Measurements from ENCODE around the gene CDY2A. TPM values are rescaled to one million over a fixed set of nuclear protein-coding genes. Genes with fewer than 3 reads are reported as not detected.
"Not testable (repeated sequence)": the region's sequence is repeated elsewhere in the genome, so short reads cannot be mapped to it uniquely, and the experiment has no call there.

CDY2A gene, protein sequence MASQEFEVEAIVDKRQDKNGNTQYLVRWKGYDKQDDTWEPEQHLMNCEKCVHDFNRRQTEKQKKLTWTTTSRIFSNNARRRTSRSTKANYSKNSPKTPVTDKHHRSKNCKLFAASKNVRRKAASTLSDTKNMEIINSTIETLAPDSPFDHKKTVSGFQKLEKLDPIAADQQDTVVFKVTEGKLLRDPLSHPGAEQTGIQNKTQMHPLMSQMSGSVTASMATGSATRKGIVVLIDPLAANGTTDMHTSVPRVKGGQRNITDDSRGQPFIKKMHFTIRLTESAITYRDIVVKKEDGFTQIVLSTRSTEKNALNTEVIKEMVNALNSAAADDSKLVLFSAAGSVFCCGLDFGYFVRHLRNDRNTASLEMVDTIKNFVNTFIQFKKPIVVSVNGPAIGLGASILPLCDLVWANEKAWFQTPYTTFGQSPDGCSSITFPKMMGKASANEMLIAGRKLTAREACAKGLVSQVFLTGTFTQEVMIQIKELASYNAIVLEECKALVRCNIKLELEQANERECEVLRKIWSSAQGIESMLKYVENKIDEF
- total RNA-seq: not detected
- not detected for total RNA-seq (2013)
- 0 reads per million in 29 experiments for total RNA-seq

DNA sequence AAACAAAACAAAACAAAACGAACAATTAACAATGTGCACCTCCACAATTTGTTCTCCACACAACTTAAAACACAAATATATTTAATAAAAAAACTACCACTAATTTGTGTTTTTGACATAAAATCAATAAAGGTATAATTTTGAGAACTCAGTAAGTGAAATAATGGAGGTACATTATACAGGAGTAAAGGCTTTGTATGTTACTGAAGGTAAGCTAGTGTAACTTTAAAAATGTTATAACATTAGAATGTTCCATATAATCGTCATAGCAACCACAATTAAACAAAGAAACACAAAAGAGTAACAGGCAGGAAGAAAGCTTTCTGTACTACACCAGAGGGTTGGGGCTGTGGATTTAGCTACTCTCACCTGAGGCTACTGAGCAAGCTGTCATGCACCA is at the start of gene CDY2A:
Gene CDY2A, plus strand, starts transcription at position 301 of the 400 bp plus-strand sequence. CDS start 328 bp downstream, outside the sequence.
- no CpG with 5 or more reads among the region's 2 CpGs for WGBS (ENCODE audit: insufficient coverage)
- POLR2A ChIA-PET; DNase-seq; H3K27ac ChIP-seq (ENCODE audit: low read length); H3K4me1 ChIP-seq (ENCODE audit: control insufficient read depth in 1 of 2, extremely low read depth in 1 of 2, insufficient read depth in 2 of 2, low read length in 2 of 2); CTCF ChIA-PET; H3K4me3 Mint-ChIP-seq; ATAC-seq (replicated peaks in 1 of 4); H3K36me3 ChIP-seq (ENCODE audit: control insufficient read depth in 2 of 2, extremely low read depth in 1 of 2, insufficient read depth in 1 of 2, low read length in 1 of 2); H3K9me3 Mint-ChIP-seq; H3K4me3 ChIP-seq (ENCODE audit: control insufficient read depth in 1 of 2, extremely low read depth in 1 of 2, low read length in 1 of 2); H3K4me1 Mint-ChIP-seq; H3K27me3 ChIP-seq (replicated peaks in 1 of 2; ENCODE audit: control insufficient read depth in 2 of 2, extremely low read depth in 1 of 2, insufficient read depth in 2 of 2, low read length in 1 of 2); H3K9me3 ChIP-seq; H3K27ac Mint-ChIP-seq; H3K36me3 Mint-ChIP-seq; H3K27me3 Mint-ChIP-seq: not testable (repeated sequence)

DNA sequence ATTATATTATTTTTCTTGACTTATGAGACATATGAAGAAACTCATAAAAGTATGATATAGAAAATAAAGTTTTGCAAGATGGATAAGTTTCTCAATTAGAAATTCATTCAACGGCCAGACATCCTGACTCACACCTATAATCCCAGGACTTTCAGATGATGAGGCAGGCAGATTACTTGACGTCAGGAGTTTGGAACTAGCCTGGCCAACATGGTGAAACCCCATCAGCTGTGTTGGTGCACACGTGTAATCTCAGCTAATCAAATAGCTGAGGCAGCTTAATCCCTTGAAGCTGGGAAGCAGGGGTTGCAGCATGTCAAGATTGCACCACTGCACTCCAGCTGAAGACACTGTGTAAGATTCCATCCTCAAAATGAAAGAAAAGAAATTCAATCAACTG is 28.0 kb upstream of the CDY2A start:
- H3K27me3 Mint-ChIP-seq; ATAC-seq (replicated peaks in 1 of 4); H3K9me3 Mint-ChIP-seq; H3K27me3 ChIP-seq (replicated peaks in 1 of 2; ENCODE audit: control insufficient read depth in 2 of 2, extremely low read depth in 1 of 2, insufficient read depth in 2 of 2, low read length in 1 of 2); H3K4me1 ChIP-seq (ENCODE audit: control insufficient read depth in 1 of 2, extremely low read depth in 1 of 2, insufficient read depth in 2 of 2, low read length in 2 of 2); DNase-seq; H3K27ac ChIP-seq (ENCODE audit: low read length); H3K4me3 ChIP-seq (ENCODE audit: control insufficient read depth in 1 of 2, extremely low read depth in 1 of 2, low read length in 1 of 2); H3K36me3 ChIP-seq (ENCODE audit: control insufficient read depth in 2 of 2, extremely low read depth in 1 of 2, insufficient read depth in 1 of 2, low read length in 1 of 2); H3K27ac Mint-ChIP-seq; H3K36me3 Mint-ChIP-seq; H3K4me1 Mint-ChIP-seq; CTCF ChIA-PET; H3K9me3 ChIP-seq; POLR2A ChIA-PET; H3K4me3 Mint-ChIP-seq: not testable (repeated sequence)
- WGBS (ENCODE audit: insufficient coverage): no CpG with 5 or more reads among the region's 3 CpGs

DNA sequence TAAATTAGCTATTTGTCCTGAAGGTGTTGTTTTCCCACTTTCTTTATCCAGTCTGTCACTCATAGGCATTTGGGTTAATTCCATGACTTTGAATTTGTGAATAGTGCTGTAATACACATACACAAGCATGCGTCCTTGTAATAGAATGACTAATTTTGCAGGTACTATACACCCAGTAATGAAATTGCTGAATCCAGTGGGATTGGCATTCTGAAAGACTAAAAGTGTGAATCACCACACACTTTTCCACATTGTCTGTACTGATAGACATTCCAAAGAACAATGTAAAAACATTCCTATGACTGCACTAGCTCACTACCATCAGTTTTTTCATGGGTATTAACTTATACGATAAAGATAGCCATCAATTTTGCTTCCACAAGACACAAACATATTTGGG is 27.3 kb upstream of the CDY2A start:
- H3K27ac ChIP-seq (ENCODE audit: low read length); H3K9me3 Mint-ChIP-seq; H3K36me3 ChIP-seq (ENCODE audit: control insufficient read depth in 2 of 2, extremely low read depth in 1 of 2, insufficient read depth in 1 of 2, low read length in 1 of 2); H3K4me1 Mint-ChIP-seq; ATAC-seq (replicated peaks in 1 of 4); CTCF ChIA-PET; H3K4me1 ChIP-seq (ENCODE audit: control insufficient read depth in 1 of 2, extremely low read depth in 1 of 2, insufficient read depth in 2 of 2, low read length in 2 of 2); H3K27me3 ChIP-seq (replicated peaks in 1 of 2; ENCODE audit: control insufficient read depth in 2 of 2, extremely low read depth in 1 of 2, insufficient read depth in 2 of 2, low read length in 1 of 2); DNase-seq; H3K27ac Mint-ChIP-seq; H3K4me3 Mint-ChIP-seq; H3K9me3 ChIP-seq; POLR2A ChIA-PET; H3K27me3 Mint-ChIP-seq; H3K36me3 Mint-ChIP-seq; H3K4me3 ChIP-seq (ENCODE audit: control insufficient read depth in 1 of 2, extremely low read depth in 1 of 2, low read length in 1 of 2): not testable (repeated sequence)
- WGBS (ENCODE audit: insufficient coverage): no CpG with 5 or more reads among the region's 2 CpGs

DNA sequence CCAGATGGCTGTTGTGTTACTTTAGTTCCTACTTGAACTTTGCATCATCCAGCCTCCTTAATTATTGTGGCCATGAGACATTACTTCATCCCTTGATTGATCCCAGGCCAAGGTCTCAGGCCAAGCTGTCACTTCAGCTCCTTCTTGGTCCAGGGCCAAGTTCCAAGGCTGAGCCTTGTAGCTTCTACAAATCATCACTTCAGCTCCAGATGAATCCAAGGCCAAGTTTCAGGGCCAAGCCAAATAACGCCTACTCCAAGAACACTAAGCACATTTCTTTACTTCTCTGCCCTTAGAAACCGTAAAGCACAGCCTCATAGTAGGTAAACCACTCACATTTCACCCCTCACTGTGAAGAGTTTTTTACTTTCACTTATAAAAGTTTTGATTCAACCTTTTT is 1.7 kb upstream of the CDY2A start:
- H3K27me3 Mint-ChIP-seq; H3K27ac Mint-ChIP-seq; H3K4me1 ChIP-seq (ENCODE audit: control insufficient read depth in 1 of 2, extremely low read depth in 1 of 2, insufficient read depth in 2 of 2, low read length in 2 of 2); H3K36me3 ChIP-seq (ENCODE audit: control insufficient read depth in 2 of 2, extremely low read depth in 1 of 2, insufficient read depth in 1 of 2, low read length in 1 of 2); ATAC-seq (replicated peaks in 1 of 4); H3K4me3 Mint-ChIP-seq; H3K27ac ChIP-seq (ENCODE audit: low read length); H3K4me1 Mint-ChIP-seq; H3K36me3 Mint-ChIP-seq; H3K9me3 ChIP-seq; POLR2A ChIA-PET; H3K27me3 ChIP-seq (replicated peaks in 1 of 2; ENCODE audit: control insufficient read depth in 2 of 2, extremely low read depth in 1 of 2, insufficient read depth in 2 of 2, low read length in 1 of 2); H3K9me3 Mint-ChIP-seq; DNase-seq; CTCF ChIA-PET; H3K4me3 ChIP-seq (ENCODE audit: control insufficient read depth in 1 of 2, extremely low read depth in 1 of 2, low read length in 1 of 2): not testable (repeated sequence)
- WGBS (ENCODE audit: insufficient coverage): no CpG with 5 or more reads among the region's 2 CpGs

DNA sequence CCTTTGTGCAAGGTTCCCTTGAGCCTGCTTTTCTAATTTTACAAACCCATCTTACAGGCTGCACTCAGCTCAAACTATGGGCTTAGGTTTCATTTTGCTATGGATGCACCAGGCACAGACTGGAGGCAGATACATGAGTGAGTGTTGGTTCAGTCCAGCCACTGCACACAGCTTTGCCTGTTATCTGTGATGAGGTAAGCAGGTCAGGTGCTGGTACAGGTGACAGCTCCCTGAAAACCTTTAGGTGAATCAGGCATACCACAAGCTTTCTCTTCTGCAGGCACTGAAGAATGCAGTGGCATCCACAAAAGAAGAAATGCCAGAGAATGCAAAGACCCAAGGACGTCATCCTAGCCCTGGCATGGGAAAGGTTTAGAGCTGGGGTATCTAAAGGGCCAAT is 3.3 kb downstream of the CDY2A start:
- H3K9me3 Mint-ChIP-seq; H3K4me3 ChIP-seq (ENCODE audit: control insufficient read depth in 1 of 2, extremely low read depth in 1 of 2, low read length in 1 of 2); H3K4me1 ChIP-seq (ENCODE audit: control insufficient read depth in 1 of 2, extremely low read depth in 1 of 2, insufficient read depth in 2 of 2, low read length in 2 of 2); DNase-seq; H3K9me3 ChIP-seq; H3K27ac Mint-ChIP-seq; H3K36me3 ChIP-seq (ENCODE audit: control insufficient read depth in 2 of 2, extremely low read depth in 1 of 2, insufficient read depth in 1 of 2, low read length in 1 of 2); ATAC-seq (replicated peaks in 1 of 4); H3K27me3 Mint-ChIP-seq; H3K4me3 Mint-ChIP-seq; H3K27ac ChIP-seq (ENCODE audit: low read length); POLR2A ChIA-PET; H3K27me3 ChIP-seq (replicated peaks in 1 of 2; ENCODE audit: control insufficient read depth in 2 of 2, extremely low read depth in 1 of 2, insufficient read depth in 2 of 2, low read length in 1 of 2); CTCF ChIA-PET; H3K4me1 Mint-ChIP-seq; H3K36me3 Mint-ChIP-seq: not testable (repeated sequence)
- WGBS (ENCODE audit: insufficient coverage): no CpG with 5 or more reads among the region's 1 CpG

DNA sequence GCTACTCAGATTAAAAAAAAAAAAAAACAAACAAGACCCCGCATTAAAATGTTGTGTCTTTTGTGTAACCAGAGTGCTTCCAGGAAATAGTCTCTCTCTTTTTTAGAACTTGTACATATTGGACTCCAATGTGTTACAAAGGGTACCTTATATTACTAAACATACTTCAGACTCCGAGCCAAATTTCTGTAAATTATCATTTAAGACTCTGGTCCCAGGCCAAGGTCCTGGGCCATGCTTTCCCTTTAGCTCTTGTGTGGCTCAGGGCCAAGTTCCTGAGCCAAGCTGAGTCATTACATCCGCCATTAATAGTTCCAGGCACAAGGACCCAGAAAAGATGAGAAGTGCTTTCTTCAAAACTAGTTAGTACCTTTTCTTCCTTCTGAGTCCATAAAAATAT is 4.6 kb downstream of the CDY2A start:
- H3K4me3 Mint-ChIP-seq; H3K36me3 ChIP-seq (ENCODE audit: control insufficient read depth in 2 of 2, extremely low read depth in 1 of 2, insufficient read depth in 1 of 2, low read length in 1 of 2); CTCF ChIA-PET; H3K36me3 Mint-ChIP-seq; H3K27ac ChIP-seq (ENCODE audit: low read length); H3K4me1 Mint-ChIP-seq; H3K27ac Mint-ChIP-seq; H3K9me3 Mint-ChIP-seq; H3K9me3 ChIP-seq; ATAC-seq (replicated peaks in 1 of 4); H3K4me1 ChIP-seq (ENCODE audit: control insufficient read depth in 1 of 2, extremely low read depth in 1 of 2, insufficient read depth in 2 of 2, low read length in 2 of 2); DNase-seq; POLR2A ChIA-PET; H3K27me3 Mint-ChIP-seq; H3K4me3 ChIP-seq (ENCODE audit: control insufficient read depth in 1 of 2, extremely low read depth in 1 of 2, low read length in 1 of 2); H3K27me3 ChIP-seq (replicated peaks in 1 of 2; ENCODE audit: control insufficient read depth in 2 of 2, extremely low read depth in 1 of 2, insufficient read depth in 2 of 2, low read length in 1 of 2): not testable (repeated sequence)
- WGBS (ENCODE audit: insufficient coverage): no CpG with 5 or more reads among the region's 3 CpGs

Measured in T-cell (primary cell).